HG03159 (cell line): ENCODE measurements around the gene TUBGCP3.
"Not testable (repeated sequence)": the region's sequence is repeated elsewhere in the genome, so short reads cannot be mapped to it uniquely, and the experiment has no call there.

Source experiments
- ATAC-seq: cut with Tn5 transposase; IDR thresholded peaks from one replicate; pipeline ENCODE4 v1.9.1; 2021; ENCODE audit warnings: mild to moderate bottlenecking, moderate library complexity; ENCODE audit not compliant: unreplicated experiment

Gene TUBGCP3

GRCh38 chr13:112580211-112580610 is 7.7 kb downstream of the TUBGCP3 start:
- ATAC-seq: no peak

GRCh38 chr13:112579310-112579843 is 8.6 kb downstream of the TUBGCP3 start:
- ATAC-seq: no peak

GRCh38 chr13:112576768-112577167 is 11.2 kb downstream of the TUBGCP3 start:
- ATAC-seq: no peak

GRCh38 chr13:112576191-112576590 is 11.8 kb downstream of the TUBGCP3 start:
- ATAC-seq: no peak

GRCh38 chr13:112575675-112576074 is 12.3 kb downstream of the TUBGCP3 start:
- no peak for ATAC-seq

GRCh38 chr13:112574834-112575613 is 12.9 kb downstream of the TUBGCP3 start:
- no peak for ATAC-seq

GRCh38 chr13:112574416-112574815 is 13.5 kb downstream of the TUBGCP3 start:
- ATAC-seq: no peak

GRCh38 chr13:112573710-112574109 is 14.2 kb downstream of the TUBGCP3 start:
- no peak for ATAC-seq

GRCh38 chr13:112572366-112572765 is 15.6 kb downstream of the TUBGCP3 start:
- no peak for ATAC-seq

- ATAC-seq: no peak
Measured at GRCh38 chr13:112569821-112570220, 18.1 kb downstream of the TUBGCP3 start.

- ATAC-seq: no peak
Measured at GRCh38 chr13:112567161-112567862, 20.6 kb downstream of the TUBGCP3 start.

GRCh38 chr13:112562786-112563383 is 25.1 kb downstream of the TUBGCP3 start:
- ATAC-seq: no peak

- ATAC-seq: no peak
Measured at GRCh38 chr13:112562254-112562653, 25.7 kb downstream of the TUBGCP3 start.

GRCh38 chr13:112561478-112561877 is 26.5 kb downstream of the TUBGCP3 start:
- no peak for ATAC-seq

GRCh38 chr13:112558696-112559418 is 29.1 kb downstream of the TUBGCP3 start:
- no peak for ATAC-seq

- ATAC-seq: no peak
Measured at GRCh38 chr13:112556600-112556999, 31.4 kb downstream of the TUBGCP3 start.

GRCh38 chr13:112554214-112554850 is 33.6 kb downstream of the TUBGCP3 start:
- no peak for ATAC-seq

- ATAC-seq: not testable (repeated sequence)
Measured at GRCh38 chr13:112548975-112549374, 39.0 kb downstream of the TUBGCP3 start.

GRCh38 chr13:112545856-112546255 is 42.1 kb downstream of the TUBGCP3 start:
- ATAC-seq: no peak
